Stimulated activated naive CD8-positive, alpha-beta T cell treated with anti-CD3 and anti-CD28 coated beads, Interleukin-15, amount 100 ng/mL, for 72 hours (primary cell): Measurements from ENCODE around the gene SMIM26.

Experiments used
- ATAC-seq: fragments of 150-1000 bp; cut with Tn5 transposase; 2 replicates; pipeline ENCODE4 v1.10.0; 2021; ENCODE audit warnings: mild to moderate bottlenecking, moderate library complexity
- DNase-seq, 2 donors: peaks; one replicate each; pipeline ENCODE4 v3.0.0; 2021 to 2022
- H3K27ac Mint-ChIP-seq, 2 donors: one replicate each; pipeline ENCODE4 v1.8.0; 2022; ENCODE audit warnings: mild to moderate bottlenecking in 2 of 2, mixed read lengths in 2 of 2, moderate library complexity in 2 of 2
- H3K27me3 Mint-ChIP-seq: one replicate; pipeline ENCODE4 v1.8.0; 2022; ENCODE audit warnings: mixed read lengths
- H3K4me1 Mint-ChIP-seq: one replicate; pipeline ENCODE4 v1.8.0; 2022; ENCODE audit warnings: mild to moderate bottlenecking, mixed read lengths
- H3K4me3 Mint-ChIP-seq, 2 donors: one replicate each; pipeline ENCODE4 v1.8.0; 2022; ENCODE audit warnings: mild to moderate bottlenecking in 2 of 2, mixed read lengths in 2 of 2, moderate library complexity in 1 of 2
- H3K9me3 Mint-ChIP-seq, 2 donors: one replicate each; pipeline ENCODE4 v1.8.0; 2022; ENCODE audit warnings: mixed read lengths in 2 of 2

SMIM26 gene

DNA sequence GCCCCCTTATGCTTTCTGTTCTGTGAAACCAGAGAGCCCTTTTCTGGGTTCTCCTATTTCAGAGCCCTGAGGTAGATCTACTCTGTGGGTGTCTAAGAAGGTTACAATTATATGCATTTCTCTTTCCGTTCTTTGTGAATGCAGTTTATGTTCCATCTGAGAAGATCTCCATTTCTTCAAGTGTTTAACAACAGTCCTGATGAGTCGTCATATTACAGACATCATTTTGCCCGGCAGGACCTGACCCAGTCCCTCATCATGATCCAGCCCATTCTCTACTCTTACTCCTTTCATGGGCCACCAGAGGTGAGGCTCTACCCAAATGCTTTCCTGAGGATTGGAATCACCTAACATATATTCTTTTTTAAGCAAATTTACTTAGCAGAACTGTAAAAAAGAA, 18.8 kb upstream of the SMIM26 start:
- Mint-ChIP-seq H3K4me1 (no peaks in the 10 kb centered on the region), H3K9me3 (no peaks in the 10 kb centered on the region)

GRCh38 chr20:18553746-18554145, 13.5 kb upstream of the SMIM26 start:
- ATAC-seq (no peak), DNase-seq (no peak)
- H3K4me3 Mint-ChIP-seq, result no peak overlapping the region
- no peaks in the 10 kb centered on the region for H3K4me1 Mint-ChIP-seq
- H3K9me3 Mint-ChIP-seq, result no peaks in the 10 kb centered on the region
- peak overlapping the region; percentile 41 to 55 for H3K27ac Mint-ChIP-seq
- H3K27me3 Mint-ChIP-seq, result no peaks in the 10 kb centered on the region

More for the DNA sequence above, 18.8 kb upstream of the SMIM26 start:
- ATAC-seq, result no peak
- Mint-ChIP-seq H3K27ac (no peak overlapping the region), H3K4me3 (no peak overlapping the region), H3K27me3 (no peaks in the 10 kb centered on the region)
- no peak for DNase-seq

- Mint-ChIP-seq H3K4me3 (peak overlapping the region; percentile 82 to 95), H3K27me3 (no peaks in the 10 kb centered on the region), H3K27ac (peak overlapping the region; percentile 99), H3K9me3 (peaks cover 4 to 11% of the 10 kb centered on the region in 2 donors), H3K4me1 (peaks cover 21% of the 10 kb centered on the region)
- peak; percentile 16 for ATAC-seq
- DNase-seq, result no peak
These were observed 483 bp downstream of the SMIM26 start for GRCh38 chr20:18567739-18568091.

DNA sequence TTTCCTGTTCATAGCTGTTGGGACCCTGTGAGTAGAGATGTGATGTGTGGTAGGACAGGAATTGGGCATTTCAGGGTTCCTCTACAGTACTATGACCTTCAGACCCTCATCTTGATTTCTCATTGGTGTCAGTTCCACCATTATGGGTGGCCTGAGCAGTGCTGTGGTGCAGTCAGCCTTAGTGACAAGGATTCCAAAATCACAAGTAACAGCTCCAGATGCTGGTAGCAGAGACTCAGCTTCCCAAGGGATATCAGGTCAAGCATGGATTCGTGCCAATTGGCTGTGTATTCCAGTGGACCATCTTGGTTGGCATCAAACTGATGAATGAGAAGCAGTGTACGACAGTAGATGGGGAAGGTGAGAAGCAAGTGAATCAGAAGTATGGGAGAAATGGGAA, 3.8 kb downstream of the SMIM26 start:
- peak overlapping the region in 1 of 2 donors; percentile 54 for H3K27ac Mint-ChIP-seq
- ATAC-seq (no peak), DNase-seq (no peak)
- peaks cover 4 to 11% of the 10 kb centered on the region in 2 donors for H3K9me3 Mint-ChIP-seq
- H3K4me3 Mint-ChIP-seq, result no peak overlapping the region
- H3K4me1 Mint-ChIP-seq, result peaks cover 21% of the 10 kb centered on the region
- no peaks in the 10 kb centered on the region for H3K27me3 Mint-ChIP-seq

DNA sequence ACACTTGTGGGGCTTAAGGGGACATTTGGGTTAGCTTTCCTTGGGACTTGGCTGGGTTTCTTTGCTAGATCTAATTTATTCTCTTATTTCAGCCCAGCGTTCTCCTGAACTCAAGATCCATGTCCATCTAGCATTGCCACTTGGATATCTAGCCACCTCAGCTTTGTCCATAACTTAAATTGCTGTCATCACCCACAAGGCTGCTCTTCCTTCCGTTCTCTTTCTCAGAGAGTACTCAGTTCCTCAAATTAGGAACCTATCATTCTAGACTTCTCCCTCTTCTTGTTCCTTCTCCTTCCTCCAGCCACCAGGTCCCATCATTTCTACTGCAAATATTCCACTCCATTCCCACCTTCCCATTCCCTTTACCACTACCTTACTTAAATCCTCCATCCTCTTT, 4.3 kb downstream of the SMIM26 start:
- peaks cover 4 to 11% of the 10 kb centered on the region in 2 donors for H3K9me3 Mint-ChIP-seq
- no peak overlapping the region for H3K4me3 Mint-ChIP-seq
- ATAC-seq (no peak), DNase-seq (no peak)
- H3K4me1 Mint-ChIP-seq, result peaks cover 18% of the 10 kb centered on the region
- H3K27ac Mint-ChIP-seq, result no peak overlapping the region
- H3K27me3 Mint-ChIP-seq, result no peaks in the 10 kb centered on the region

GRCh38 chr20:18577942-18578341, 10.7 kb downstream of the SMIM26 start:
- no peaks in the 10 kb centered on the region for H3K27me3 Mint-ChIP-seq
- no peaks in the 10 kb centered on the region for H3K9me3 Mint-ChIP-seq
- no peak for DNase-seq
- ATAC-seq, result no peak
- peaks cover 4% of the 10 kb centered on the region for H3K4me1 Mint-ChIP-seq
- H3K4me3 Mint-ChIP-seq, result no peak overlapping the region
- H3K27ac Mint-ChIP-seq, result no peak overlapping the region

DNA sequence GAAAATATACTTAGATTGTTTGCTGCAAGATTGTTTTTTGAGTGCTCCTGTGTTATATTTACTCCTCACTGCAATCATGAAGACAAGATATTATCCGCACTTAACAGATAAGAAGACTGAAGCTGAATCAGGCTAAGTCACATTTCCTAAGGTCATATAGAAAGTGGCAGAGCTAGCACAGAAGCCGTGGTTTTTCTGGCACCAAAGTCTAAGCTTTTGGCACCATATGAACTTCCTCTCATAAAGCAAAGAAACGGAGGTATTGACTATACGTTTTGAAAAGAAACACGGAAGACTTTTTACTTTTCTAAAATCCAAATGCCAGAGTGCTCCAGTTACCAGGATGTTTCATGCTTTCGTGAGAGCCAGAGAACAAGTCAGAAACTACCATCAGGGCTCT, 11.3 kb downstream of the SMIM26 start:
- Mint-ChIP-seq H3K4me1 (peaks cover 4% of the 10 kb centered on the region), H3K27ac (peak overlapping the region in 1 of 2 donors; percentile 87), H3K4me3 (peak overlapping the region in 1 of 2 donors; percentile 51), H3K27me3 (peaks cover 2% of the 10 kb centered on the region), H3K9me3 (no peaks in the 10 kb centered on the region)
- ATAC-seq (no peak), DNase-seq (no peak)

- peaks cover 4% of the 10 kb centered on the region for H3K4me1 Mint-ChIP-seq
- no peak overlapping the region for H3K4me3 Mint-ChIP-seq
- no peak for ATAC-seq
- no peak overlapping the region for H3K27ac Mint-ChIP-seq
- DNase-seq, result no peak
- H3K9me3 Mint-ChIP-seq, result no peaks in the 10 kb centered on the region
- H3K27me3 Mint-ChIP-seq, result peaks cover 11% of the 10 kb centered on the region
These were observed 12.8 kb downstream of the SMIM26 start for GRCh38 chr20:18580012-18580411.

DNA sequence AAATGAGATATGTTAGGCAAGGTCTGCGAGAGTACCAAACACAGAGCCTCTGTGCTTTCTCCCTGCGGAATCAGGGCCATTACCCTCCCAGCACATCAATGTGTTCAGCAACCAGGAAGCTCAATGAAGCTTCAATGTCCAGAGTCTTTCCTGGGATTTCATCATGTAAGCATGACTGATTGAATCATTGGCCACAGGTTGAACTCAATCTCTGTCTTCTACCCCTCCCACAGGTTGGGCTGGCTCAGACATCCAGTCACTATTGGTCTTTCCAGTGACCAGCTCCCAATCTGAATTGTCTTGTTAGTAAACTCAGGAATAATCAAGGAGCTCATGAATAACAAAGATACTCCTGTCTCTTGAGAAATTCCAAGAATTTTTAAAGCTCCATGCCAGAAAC, 17.9 kb downstream of the SMIM26 start:
- DNase-seq (no peak), ATAC-seq (no peak)
- Mint-ChIP-seq H3K4me3 (no peak overlapping the region), H3K27ac (peak overlapping the region in 1 of 2 donors; percentile 13), H3K27me3 (peaks cover 11% of the 10 kb centered on the region), H3K9me3 (no peaks in the 10 kb centered on the region), H3K4me1 (peaks cover 24% of the 10 kb centered on the region)

GRCh38 chr20:18587665-18588573, 20.7 kb downstream of the SMIM26 start, which contains the start of gene DTD1:
Gene DTD1 (plus strand): TSS chr20:18588054. CDS start chr20:18588073, 19 bp downstream.
- DNase-seq (peak; percentile 89 to 90), ATAC-seq (peak; percentile 93)
- H3K4me3 Mint-ChIP-seq, result peak within 1 kb of the TSS; percentile 95
- peaks cover 24% of the 10 kb centered on the region for H3K4me1 Mint-ChIP-seq
- H3K9me3 Mint-ChIP-seq, result no peaks in the 10 kb centered on the region
- peaks cover 11% of the 10 kb centered on the region for H3K27me3 Mint-ChIP-seq
- peak within 1 kb of the TSS; percentile 90 to 95 for H3K27ac Mint-ChIP-seq

GRCh38 chr20:18588574-18588933, 21.3 kb downstream of the SMIM26 start:
- peak overlapping the region; percentile 95 for H3K4me3 Mint-ChIP-seq
- peaks cover 9% of the 10 kb centered on the region for H3K27me3 Mint-ChIP-seq
- peaks cover 24% of the 10 kb centered on the region for H3K4me1 Mint-ChIP-seq
- H3K27ac Mint-ChIP-seq, result peak overlapping the region; percentile 57 to 90
- no peaks in the 10 kb centered on the region for H3K9me3 Mint-ChIP-seq
- ATAC-seq, result no peak
- DNase-seq, result no peak

- DNase-seq (no peak), ATAC-seq (no peak)
- no peaks in the 10 kb centered on the region for H3K27me3 Mint-ChIP-seq
- peaks cover 24% of the 10 kb centered on the region for H3K4me1 Mint-ChIP-seq
- peak overlapping the region; percentile 35 to 95 for H3K4me3 Mint-ChIP-seq
- H3K27ac Mint-ChIP-seq, result peak overlapping the region in 1 of 2 donors; percentile 67
- H3K9me3 Mint-ChIP-seq, result no peaks in the 10 kb centered on the region
These were observed 22.9 kb downstream of the SMIM26 start for GRCh38 chr20:18589941-18590674.

GRCh38 chr20:18596270-18596669, 29.0 kb downstream of the SMIM26 start:
- ATAC-seq, result no peak
- DNase-seq, result no peak
- Mint-ChIP-seq H3K4me1 (no peaks in the 10 kb centered on the region), H3K27me3 (no peaks in the 10 kb centered on the region), H3K27ac (no peak overlapping the region), H3K9me3 (no peaks in the 10 kb centered on the region), H3K4me3 (no peak overlapping the region)

DNA sequence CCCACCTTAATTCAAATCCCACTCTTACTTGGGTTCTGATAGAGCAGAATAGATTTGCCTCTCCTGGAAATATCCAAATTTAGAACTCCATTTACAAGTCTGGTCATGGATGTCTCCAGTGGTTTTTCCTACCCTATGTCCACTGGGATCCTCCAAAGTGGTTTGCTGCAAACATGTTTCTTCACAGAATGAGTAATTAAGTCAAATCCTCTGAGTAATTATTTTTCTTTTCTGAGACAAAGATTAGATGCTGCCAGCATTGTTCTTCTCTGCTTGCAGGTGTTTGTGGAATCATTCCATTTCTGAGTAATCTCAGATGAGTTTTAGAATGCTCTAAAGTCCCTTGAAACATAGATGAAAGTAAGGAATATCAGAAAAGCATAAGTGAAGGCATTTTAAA, 42.5 kb downstream of the SMIM26 start:
- no peaks in the 10 kb centered on the region for H3K9me3 Mint-ChIP-seq
- ATAC-seq (no peak), DNase-seq (no peak)
- no peaks in the 10 kb centered on the region for H3K27me3 Mint-ChIP-seq
- H3K4me1 Mint-ChIP-seq, result peaks cover 6% of the 10 kb centered on the region
- H3K4me3 Mint-ChIP-seq, result no peak overlapping the region
- H3K27ac Mint-ChIP-seq, result peak overlapping the region in 1 of 2 donors; percentile 33

DNA sequence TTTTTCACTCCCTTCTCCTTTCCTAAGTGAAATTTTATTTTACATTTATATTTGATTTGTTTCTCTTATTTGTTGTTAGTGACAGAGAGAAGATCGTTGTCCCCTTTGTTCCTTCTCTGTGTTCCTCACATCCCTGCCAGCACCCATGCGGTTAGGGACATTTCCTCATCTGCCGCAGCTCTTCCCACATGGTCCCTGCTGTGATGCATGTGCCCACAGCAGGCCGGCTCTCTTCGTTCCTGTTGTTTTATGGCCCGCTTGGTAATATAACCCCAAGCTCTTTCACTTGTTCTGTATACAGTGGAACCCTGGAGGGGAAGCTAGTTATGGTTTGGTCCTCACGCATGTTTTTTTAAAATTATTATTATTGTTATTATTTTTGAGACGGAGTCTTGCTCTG, 44.3 kb downstream of the SMIM26 start:
- Mint-ChIP-seq H3K27ac (no peak overlapping the region), H3K9me3 (no peaks in the 10 kb centered on the region), H3K27me3 (no peaks in the 10 kb centered on the region), H3K4me3 (no peak overlapping the region), H3K4me1 (peaks cover 9% of the 10 kb centered on the region)
- no peak for DNase-seq
- no peak for ATAC-seq

GRCh38 chr20:18613553-18613952, 46.3 kb downstream of the SMIM26 start:
- Mint-ChIP-seq H3K27me3 (no peaks in the 10 kb centered on the region), H3K27ac (no peak overlapping the region), H3K4me1 (peaks cover 6% of the 10 kb centered on the region), H3K4me3 (no peak overlapping the region), H3K9me3 (peaks cover 0 to 4% of the 10 kb centered on the region in 2 donors)
- no peak for DNase-seq
- ATAC-seq, result peak; percentile 66
